ENCODE results near the gene C9orf40.

The C9orf40 gene

GRCh38 chr9:74952201-74953151 is at the start of gene C9orf40:
TSS of gene C9orf40 (minus strand) at chr9:74952912. CDS start at chr9:74952611, 301 bp downstream.
- DNase-seq (ENCODE audit: low read depth), result peak; percentile 46

GRCh38 chr9:75001719-75002421 is 49.2 kb upstream of the C9orf40 start:
- peak; percentile 52 for DNase-seq (ENCODE audit: low read depth)
- TF ChIP-seq CTCF (conservative IDR thresholded peaks at IDR 0.05; ENCODE audit: low read depth, low read length), result peak; percentile 63
- no peak overlapping the region for H3K4me3 ChIP-seq (ENCODE audit: low read length)

More at GRCh38 chr9:74952201-74953151, at the start of gene C9orf40:
- H3K4me3 ChIP-seq (ENCODE audit: low read length), result peak within 1 kb of the TSS; percentile 92
- peak; percentile 72 for TF ChIP-seq CTCF (conservative IDR thresholded peaks at IDR 0.05; ENCODE audit: low read depth, low read length)

GRCh38 chr9:75000835-75001234 is 48.1 kb upstream of the C9orf40 start:
- DNase-seq (ENCODE audit: low read depth), result no peak
- TF ChIP-seq CTCF (conservative IDR thresholded peaks at IDR 0.05; ENCODE audit: low read depth, low read length), result no peak
- no peak overlapping the region for H3K4me3 ChIP-seq (ENCODE audit: low read length)

- TF ChIP-seq CTCF (conservative IDR thresholded peaks at IDR 0.05; ENCODE audit: low read depth, low read length), result no peak
- H3K4me3 ChIP-seq (ENCODE audit: low read length), result no peak overlapping the region
- DNase-seq (ENCODE audit: low read depth), result no peak
Measured at GRCh38 chr9:74985041-74985440, 32.3 kb upstream of the C9orf40 start.

GRCh38 chr9:74983709-74984108 is 31.0 kb upstream of the C9orf40 start:
- no peak for TF ChIP-seq CTCF (conservative IDR thresholded peaks at IDR 0.05; ENCODE audit: low read depth, low read length)
- H3K4me3 ChIP-seq (ENCODE audit: low read length), result no peak overlapping the region

GRCh38 chr9:74979844-74980243 is 27.1 kb upstream of the C9orf40 start:
- no peak for TF ChIP-seq CTCF (conservative IDR thresholded peaks at IDR 0.05; ENCODE audit: low read depth, low read length)
- no peak overlapping the region for H3K4me3 ChIP-seq (ENCODE audit: low read length)
- DNase-seq (ENCODE audit: low read depth), result no peak

More at GRCh38 chr9:74983709-74984108, 31.0 kb upstream of the C9orf40 start:
- no peak for DNase-seq (ENCODE audit: low read depth)
